D721Med (cell line): ENCODE results near the gene ZNF710.
"Not testable (repeated sequence)": the region's sequence is repeated elsewhere in the genome, so short reads cannot be mapped to it uniquely, and the experiment has no call there.

Experiments
- DNase-seq: peaks from one replicate; pipeline ENCODE4 v3.0.0; 2011; ENCODE audit warnings: low spot score; ENCODE audit not compliant: insufficient read length
- FAIRE-seq: peaks from 2 replicates; lab custom pipeline; 2011; peaks lifted over from hg19 to GRCh38; lab: Jason Lieb, UNC
- CTCF ChIP-seq: IDR thresholded peaks from 2 replicates; pipeline ENCODE4 v1.5.1; 2012; ENCODE audit warnings: mild to moderate bottlenecking, control low read depth; ENCODE audit not compliant: insufficient read depth; ENCODE audit errors: missing control alignments

ZNF710 gene, protein sequence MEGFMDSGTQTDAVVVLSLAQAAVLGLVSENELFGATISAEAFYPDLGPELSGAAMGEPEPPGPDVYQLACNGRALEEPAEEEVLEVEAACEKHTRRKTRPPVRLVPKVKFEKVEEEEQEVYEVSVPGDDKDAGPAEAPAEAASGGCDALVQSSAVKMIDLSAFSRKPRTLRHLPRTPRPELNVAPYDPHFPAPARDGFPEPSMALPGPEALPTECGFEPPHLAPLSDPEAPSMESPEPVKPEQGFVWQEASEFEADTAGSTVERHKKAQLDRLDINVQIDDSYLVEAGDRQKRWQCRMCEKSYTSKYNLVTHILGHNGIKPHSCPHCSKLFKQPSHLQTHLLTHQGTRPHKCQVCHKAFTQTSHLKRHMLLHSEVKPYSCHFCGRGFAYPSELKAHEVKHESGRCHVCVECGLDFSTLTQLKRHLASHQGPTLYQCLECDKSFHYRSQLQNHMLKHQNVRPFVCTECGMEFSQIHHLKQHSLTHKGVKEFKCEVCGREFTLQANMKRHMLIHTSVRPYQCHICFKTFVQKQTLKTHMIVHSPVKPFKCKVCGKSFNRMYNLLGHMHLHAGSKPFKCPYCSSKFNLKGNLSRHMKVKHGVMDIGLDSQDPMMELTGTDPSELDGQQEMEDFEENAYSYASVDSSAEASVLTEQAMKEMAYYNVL

DNA sequence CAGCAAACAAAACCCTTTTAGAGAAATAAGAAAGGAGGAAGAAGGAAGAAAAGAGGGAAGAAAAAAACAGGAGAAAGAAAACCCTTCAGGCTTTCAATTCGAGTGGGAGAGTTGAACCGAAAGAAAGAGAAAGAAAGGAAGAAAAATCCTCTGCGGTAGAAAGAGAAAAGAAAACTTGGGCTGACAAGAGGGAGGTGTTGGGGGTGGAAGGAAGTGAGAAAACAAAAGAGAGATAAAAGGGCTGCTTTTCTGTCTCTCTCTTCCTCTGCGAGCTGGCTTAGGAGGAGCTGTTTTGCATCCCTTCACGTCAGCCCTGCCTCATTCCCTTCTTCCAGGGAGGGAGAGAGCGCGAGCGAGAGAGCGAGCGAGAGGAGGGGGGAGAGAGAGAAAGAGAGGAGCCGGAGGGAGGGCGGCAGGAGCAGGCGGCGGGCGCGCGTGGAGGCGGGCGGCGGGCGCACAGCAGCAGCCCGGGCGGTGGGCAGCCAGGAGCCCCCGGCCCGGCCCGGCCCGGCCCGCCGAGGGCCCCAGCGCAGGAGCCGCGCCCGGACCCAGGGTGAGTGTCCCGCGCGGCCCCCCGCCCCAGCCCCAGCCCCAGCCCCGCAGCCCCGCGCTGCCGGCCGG, at the start of gene ZNF710:
TSS of gene ZNF710 (plus strand) at position 263 of the 621 bp plus-strand sequence. CDS start 65,814 bp downstream, outside the sequence.
- FAIRE-seq (no peak), DNase-seq (peak; percentile 49)
- no peak for TF ChIP-seq CTCF

DNA sequence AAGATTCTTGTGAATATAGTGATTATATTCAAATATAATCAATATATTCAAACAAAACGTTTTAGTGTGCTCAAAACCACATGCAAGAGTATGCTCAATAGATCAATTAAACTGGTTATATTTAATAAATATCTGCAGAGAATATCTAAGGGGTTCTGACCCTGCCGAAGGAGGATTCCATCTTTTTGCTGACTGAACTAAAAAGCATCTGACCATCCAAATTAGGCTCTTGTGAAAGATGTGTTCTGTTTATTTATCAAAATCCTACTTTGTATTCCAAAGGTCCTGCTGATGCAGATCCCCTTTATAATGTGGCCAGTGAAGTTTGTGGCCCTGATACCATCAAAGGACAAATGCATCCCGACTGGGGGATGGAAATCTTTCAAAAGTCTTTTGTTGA, 46.6 kb upstream of the ZNF710 start:
- FAIRE-seq: no peak
- no peak for TF ChIP-seq CTCF
- DNase-seq: no peak

- DNase-seq, FAIRE-seq: not testable (repeated sequence)
These were observed 45.6 kb upstream of the ZNF710 start for GRCh38 chr15:89955449-89955998.

GRCh38 chr15:89958107-89958805, 42.9 kb upstream of the ZNF710 start:
- FAIRE-seq (no peak), DNase-seq (no peak)
- no peak for TF ChIP-seq CTCF

DNA sequence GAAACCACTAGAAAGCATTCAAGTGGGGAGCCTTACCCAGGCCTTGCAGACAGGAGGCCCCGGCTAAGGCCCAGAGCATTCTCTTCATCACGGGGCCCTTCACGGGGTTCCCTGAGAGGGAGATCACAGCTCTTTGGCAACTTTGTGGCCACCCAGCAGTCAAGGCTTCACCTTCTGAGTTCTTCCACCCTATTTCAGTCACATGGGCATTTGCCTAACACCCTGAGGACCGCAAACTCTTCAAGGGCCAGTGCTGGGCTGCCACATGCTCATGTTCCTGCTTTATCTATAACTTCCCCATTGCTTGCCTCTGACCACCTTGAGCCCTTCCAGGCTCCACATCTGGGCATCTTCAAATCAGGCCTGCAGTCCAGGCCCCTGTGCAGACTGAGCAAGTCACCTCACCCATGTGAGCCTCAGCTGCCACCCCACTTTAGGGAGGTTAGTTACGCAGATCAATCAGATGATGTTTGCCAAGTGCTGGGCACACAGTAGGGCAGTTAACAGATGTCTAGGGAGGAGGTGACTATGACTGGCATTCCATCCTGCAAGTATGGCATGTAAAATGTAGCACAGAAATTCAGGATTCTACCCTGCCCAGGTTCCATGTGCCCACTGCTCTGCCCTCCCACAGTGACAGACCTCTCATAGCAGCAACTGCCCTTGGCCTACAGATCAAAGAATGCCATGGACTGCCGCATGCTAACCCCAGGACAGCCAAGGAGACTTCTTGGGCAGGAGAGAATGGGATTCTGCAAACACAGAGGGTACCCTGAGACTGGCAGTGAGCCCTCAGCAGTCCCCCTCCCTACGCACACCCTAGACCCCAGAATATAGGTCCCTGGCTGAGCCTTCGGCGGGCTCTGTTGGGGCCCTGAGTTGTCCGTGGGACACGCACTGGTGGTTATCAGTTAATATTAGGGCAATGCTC, 37.6 kb upstream of the ZNF710 start:
- FAIRE-seq: no peak
- DNase-seq: no peak
- no peak for TF ChIP-seq CTCF

DNA sequence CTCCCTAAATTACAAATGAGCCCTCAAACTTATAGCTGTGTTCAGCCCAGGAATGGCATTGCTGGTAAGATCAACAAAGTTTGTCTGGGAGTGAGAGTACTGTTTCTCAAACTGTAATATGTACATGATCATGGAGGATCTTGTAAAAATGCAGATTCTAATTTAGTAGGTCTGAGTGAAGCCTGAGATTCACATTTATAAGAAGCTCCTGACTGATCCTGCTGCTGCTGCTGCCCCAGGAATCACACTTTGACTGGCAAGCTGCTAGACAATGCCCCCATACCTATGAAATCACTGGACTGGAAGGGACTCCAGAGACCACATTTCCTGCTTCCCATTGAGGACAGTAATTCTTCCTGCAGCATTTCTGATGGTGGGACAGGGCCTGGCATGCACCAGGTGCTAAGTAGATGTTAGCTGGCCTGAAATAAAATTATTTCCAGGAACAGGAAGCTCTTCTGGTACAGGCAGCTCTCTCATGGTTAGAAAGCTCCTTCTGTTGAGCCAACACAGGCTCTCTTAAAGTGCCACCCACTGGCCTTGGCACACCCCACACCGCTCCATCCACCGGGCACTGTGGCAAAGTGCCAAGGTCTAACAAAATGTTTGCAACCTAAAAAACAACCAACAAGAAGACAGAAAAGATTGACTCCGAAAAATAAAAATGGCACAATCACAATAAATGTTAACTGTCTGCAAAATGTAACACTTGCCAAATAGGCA, 36.7 kb upstream of the ZNF710 start:
- FAIRE-seq: no peak
- DNase-seq: no peak
- no peak for TF ChIP-seq CTCF
